Epidermal melanocyte (primary cell): ENCODE results near the gene AK4.

Experiments used
- DNase-seq: peaks from one replicate; pipeline ENCODE4 v3.0.0; 2011; ENCODE audit warnings: low spot score; ENCODE audit not compliant: insufficient read length

AK4 gene

DNA sequence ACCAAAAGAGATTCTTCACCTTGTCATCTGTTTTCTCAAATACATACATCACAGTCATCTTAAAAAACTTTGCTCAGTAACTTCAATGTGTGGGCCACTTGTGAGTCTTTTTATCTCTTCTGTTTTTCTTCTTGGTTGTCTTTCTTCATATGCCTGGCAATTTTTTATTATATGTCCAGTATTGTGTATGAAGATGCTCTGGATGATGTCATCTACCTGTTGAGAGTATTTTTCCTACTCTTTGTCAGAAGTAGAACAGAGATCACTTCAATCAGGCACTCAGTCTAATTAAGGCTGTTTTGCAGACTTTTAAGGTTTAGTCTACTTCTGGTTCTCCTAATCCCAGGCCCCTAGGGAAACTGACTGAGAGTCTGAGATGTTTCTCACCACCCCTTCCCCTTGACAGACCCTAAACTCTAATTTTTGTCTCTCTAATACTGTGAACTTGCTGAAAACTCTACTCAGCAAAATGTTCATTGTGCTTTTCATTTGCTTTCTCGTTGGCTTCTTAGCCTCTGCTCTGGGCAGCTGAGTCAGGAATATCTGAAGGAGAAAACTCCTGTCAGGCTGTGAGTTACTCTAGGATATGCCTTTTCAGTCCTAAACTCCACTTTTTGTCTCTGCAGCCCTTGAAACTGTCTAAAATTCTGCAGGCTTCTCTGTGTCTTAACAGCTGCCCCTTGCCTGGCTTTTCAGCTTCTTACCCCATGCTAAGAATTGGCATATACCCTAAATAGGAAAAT lies 128.4 kb downstream of the AK4 start:
- no peak for DNase-seq

DNA sequence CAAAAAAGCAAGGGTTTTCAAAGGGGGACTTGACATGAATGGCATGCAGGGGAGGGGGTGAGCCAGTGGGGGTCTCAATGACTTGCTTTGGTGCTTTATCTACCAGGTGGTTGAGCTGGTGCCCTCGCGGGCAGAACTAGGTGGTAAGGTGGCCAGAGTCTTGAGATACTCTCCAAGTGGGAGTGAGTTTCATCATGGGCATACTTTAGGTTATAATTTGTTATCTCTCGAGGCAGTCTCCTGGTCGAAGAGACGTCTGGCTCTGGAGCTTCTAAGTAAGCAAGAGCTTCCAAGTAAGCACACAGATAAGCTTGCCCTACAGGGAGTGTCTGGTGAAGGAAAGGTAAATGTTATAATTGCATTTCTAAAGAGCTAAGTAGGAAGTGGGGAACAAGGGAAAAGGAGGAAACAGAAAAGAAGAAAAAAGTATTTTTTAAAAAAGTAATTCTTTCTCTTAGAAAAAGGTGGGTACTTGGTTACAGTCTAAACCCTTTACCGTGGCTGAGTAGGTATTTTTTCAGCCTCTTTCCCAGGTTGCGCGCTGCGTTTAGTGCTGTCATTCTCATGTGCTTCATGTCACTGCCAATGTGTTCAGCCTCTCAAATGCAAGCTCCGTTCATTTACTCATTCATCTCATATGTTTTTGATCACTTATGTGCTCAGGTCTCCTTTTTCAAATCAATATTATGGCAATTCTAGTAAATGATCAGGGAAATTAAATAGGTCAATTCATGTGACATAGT lies 129.8 kb downstream of the AK4 start:
- DNase-seq, result no peak

DNA sequence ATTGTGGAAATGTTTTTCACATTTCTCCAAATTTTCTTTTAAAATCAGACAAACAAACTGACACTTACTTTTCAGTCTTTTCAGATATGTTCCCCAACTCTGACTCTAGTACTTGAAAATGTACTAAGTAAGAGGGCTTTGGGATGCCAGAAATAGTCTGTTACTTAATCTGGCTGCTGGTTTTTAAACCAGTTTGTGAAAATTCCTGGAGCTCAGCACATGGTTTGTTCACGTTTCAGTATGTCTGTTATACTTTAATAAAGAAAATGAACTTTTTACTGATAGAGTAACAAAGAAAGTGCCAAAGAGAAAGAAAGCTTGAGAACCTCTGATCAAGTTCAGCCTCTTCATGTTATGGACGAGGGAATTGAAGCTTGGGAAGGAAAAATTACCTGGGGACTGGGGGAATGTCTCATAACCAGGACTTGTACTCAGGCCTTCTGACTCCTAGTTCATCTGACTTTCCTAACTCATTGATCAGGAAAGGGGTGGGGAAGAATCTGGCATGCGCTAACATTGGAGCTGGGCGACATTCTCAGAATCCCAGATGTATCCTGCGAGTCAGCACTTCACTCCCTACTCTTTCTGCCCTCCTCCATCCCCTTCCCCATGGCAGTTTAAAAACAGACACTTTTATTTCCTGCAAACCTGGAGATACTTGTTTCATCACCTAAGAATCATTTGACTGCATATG lies 130.5 kb downstream of the AK4 start:
- DNase-seq, result no peak

DNA sequence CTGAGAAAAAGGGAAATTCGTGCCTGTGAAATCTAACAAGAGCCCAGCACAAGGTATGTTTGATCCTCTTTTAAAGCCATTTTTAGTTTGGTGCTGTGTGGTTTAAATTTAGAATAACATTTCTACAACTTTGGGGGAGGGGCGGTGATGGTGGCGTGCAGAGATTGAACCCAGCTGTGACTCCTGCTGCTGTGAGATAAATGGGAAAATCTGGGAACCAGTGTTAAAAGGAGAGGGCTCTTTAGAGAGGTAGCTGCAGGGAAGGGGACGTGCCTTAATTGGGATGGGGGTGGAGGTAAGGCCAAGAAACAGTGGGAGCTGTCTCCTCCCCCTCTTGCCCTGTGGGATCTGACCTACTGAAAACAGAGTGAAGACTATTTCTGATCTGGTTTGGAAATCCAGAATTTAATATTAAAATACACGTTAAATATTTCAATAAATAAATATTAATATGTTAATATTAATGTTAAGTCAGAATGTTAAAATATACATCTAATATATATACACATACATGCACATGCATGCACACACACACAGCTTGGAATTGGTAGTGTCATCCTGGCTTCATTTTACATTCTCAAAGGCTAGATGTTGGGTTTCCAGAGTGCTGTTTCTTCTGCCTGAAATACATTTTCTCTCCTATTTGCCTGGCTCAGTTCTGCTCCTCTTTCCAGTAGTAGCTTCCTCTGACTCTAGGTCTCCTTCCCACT lies 131.2 kb downstream of the AK4 start:
- DNase-seq, result no peak
